DOHH2 (cell line): ENCODE measurements around the gene SWSAP1.

Experiments
- CTCF ChIP-seq: fragments of 200-600 bp; sonication (generic); IDR thresholded peaks from one replicate; pipeline ENCODE4 v1.5.1; 2014; ENCODE audit warnings: antibody characterized with exemption, mild to moderate bottlenecking, low read depth, low read length; ENCODE audit not compliant: poor library complexity, severe bottlenecking
- EZH2phosphoT487 ChIP-seq: fragments of 200-600 bp; sonication (generic); IDR thresholded peaks from 2 replicates; pipeline ENCODE4 v1.6.1; 2017; ENCODE audit warnings: borderline replicate concordance, mild to moderate bottlenecking, antibody characterized with exemption, low read length, moderate library complexity, mixed read lengths

- TF ChIP-seq CTCF = no peak
- TF ChIP-seq EZH2phosphoT487 = no peak
These were observed 27.5 kb downstream of the SWSAP1 start for GRCh38 chr19:11401808-11402543.
